ENCODE data around the gene CALD1. TPM values are rescaled to one million over a fixed set of nuclear protein-coding genes. Genes with fewer than 3 reads are reported as not detected.
A peak's percentile ranks its signal among the peaks of the same experiment; 100 is the strongest.

CALD1 gene
- total RNA-seq, 2 donors from 2014 or later: 1,459 to 1,514 TPM

- DNase-seq (ENCODE audit: low spot score): no peak
- intact Hi-C loops (cut with DNase I): no loop called here
Observed at GRCh38 chr7:134875867-134876266, 96.4 kb downstream of the CALD1 start.

- no peak for DNase-seq (ENCODE audit: low spot score)
- intact Hi-C loops (cut with DNase I): no loop called here
Observed at GRCh38 chr7:134878746-134879357, 99.4 kb downstream of the CALD1 start.

- no peak for DNase-seq (ENCODE audit: low spot score)
- intact Hi-C loops (cut with DNase I): no loop called here
Observed at GRCh38 chr7:134879815-134880475, 100.5 kb downstream of the CALD1 start.

- no peak for DNase-seq (ENCODE audit: low spot score)
- intact Hi-C loops (cut with DNase I): no loop called here
Observed at GRCh38 chr7:134882481-134882880, 103.0 kb downstream of the CALD1 start.

- intact Hi-C loops (cut with DNase I): no loop called here
- DNase-seq (ENCODE audit: low spot score): no peak
Observed at GRCh38 chr7:134885967-134886352, 106.5 kb downstream of the CALD1 start.

- intact Hi-C loops (cut with DNase I): no loop called here
- peak; percentile 86 for DNase-seq (ENCODE audit: low spot score)
Observed at GRCh38 chr7:134886353-134887057, 107.1 kb downstream of the CALD1 start.

GRCh38 chr7:134887523-134887922 lies 108.1 kb downstream of the CALD1 start:
- DNase-seq (ENCODE audit: low spot score): no peak
- intact Hi-C loops (cut with DNase I): no loop called here

GRCh38 chr7:134888141-134888740 lies 108.8 kb downstream of the CALD1 start:
- no peak for DNase-seq (ENCODE audit: low spot score)
- intact Hi-C loops (cut with DNase I): no loop called here

GRCh38 chr7:134890246-134891240 lies 111.1 kb downstream of the CALD1 start:
- intact Hi-C loops (cut with DNase I): no loop called here
- DNase-seq (ENCODE audit: low spot score): no peak

- intact Hi-C loops (cut with DNase I): no loop called here
- peak; percentile 92 for DNase-seq (ENCODE audit: low spot score)
Observed at GRCh38 chr7:134891262-134891695, 111.8 kb downstream of the CALD1 start.

GRCh38 chr7:134891696-134892678 lies 112.6 kb downstream of the CALD1 start:
- no peak for DNase-seq (ENCODE audit: low spot score)

GRCh38 chr7:134892963-134893362 lies 113.5 kb downstream of the CALD1 start:
- intact Hi-C loops (cut with DNase I): no loop called here

More at GRCh38 chr7:134891696-134892678, 112.6 kb downstream of the CALD1 start:
- intact Hi-C loops (cut with DNase I): no loop called here

GRCh38 chr7:134893920-134894319 lies 114.5 kb downstream of the CALD1 start:
- intact Hi-C loops (cut with DNase I): no loop called here
- no peak for DNase-seq (ENCODE audit: low spot score)

More at GRCh38 chr7:134892963-134893362, 113.5 kb downstream of the CALD1 start:
- DNase-seq (ENCODE audit: low spot score): no peak

GRCh38 chr7:134894928-134895327 lies 115.5 kb downstream of the CALD1 start:
- no peak for DNase-seq (ENCODE audit: low spot score)
- intact Hi-C loops (cut with DNase I): no loop called here

GRCh38 chr7:134896073-134896472 lies 116.6 kb downstream of the CALD1 start:
- intact Hi-C loops (cut with DNase I): no loop called here
- no peak for DNase-seq (ENCODE audit: low spot score)

- intact Hi-C loops (cut with DNase I): no loop called here
- no peak for DNase-seq (ENCODE audit: low spot score)
Observed at GRCh38 chr7:134897936-134898335, 118.5 kb downstream of the CALD1 start.

GRCh38 chr7:134899729-134900128 lies 120.3 kb downstream of the CALD1 start:
- no peak for DNase-seq (ENCODE audit: low spot score)
- intact Hi-C loops (cut with DNase I): no loop called here

Measured in posterior vena cava (tissue), 2 donors.